Spleen (tissue), 7 donors: ENCODE data around the gene S100B.
"Not testable (repeated sequence)": the region's sequence is repeated elsewhere in the genome, so short reads cannot be mapped to it uniquely, and the experiment has no call there.

Experiments
- CTCF ChIP-seq, 11 experiments: fragments of 200-600 bp in 7 of 11; fragments of 450-650 bp in 4 of 11; sonication (generic) in 4 of 11; IDR thresholded peaks in 8 of 11; conservative IDR thresholded peaks in 3 of 11; 1 replicate in 7 of 11; 2 replicates in 4 of 11; pipeline versions ENCODE4 v1.4.0 to v1.8.0; 2016 to 2021; ENCODE audit warnings: antibody characterized with exemption in 11 of 11, inconsistent platforms in 4 of 11, mild to moderate bottlenecking in 1 of 11
- POLR2A ChIP-seq, 3 donors: fragments of 450-650 bp; IDR thresholded peaks; one replicate each; pipeline ENCODE4 v1.5.1; 2017; ENCODE audit warnings: antibody characterized with exemption in 3 of 3, mild to moderate bottlenecking in 1 of 3
- donor health status: DM: no; HTN: no; CAD: no; lungs with moderate emphysema.
- donor health status: DM: no; HTN: no; CAD: no.
- donor health status: DM: no; HTN: no; CAD: no.

- not testable (repeated sequence) for TF ChIP-seq POLR2A (IDR thresholded peaks at IDR 0.05); CTCF (IDR thresholded peaks at IDR 0.05 in 8 of 11, conservative IDR thresholded peaks at IDR 0.05 in 3 of 11)
These were observed 26.0 kb upstream of the S100B start for GRCh38 chr21:46630915-46631314.
